ENCODE data around the gene CFAP61. TPM values are rescaled to one million over a fixed set of nuclear protein-coding genes. Genes with fewer than 3 reads are reported as not detected.

CFAP61 gene
- total and polyA plus RNA-seq, 2 experiments from 2014 or later: 1.0 TPM; not detected in 1

- no peaks in the 10 kb centered on the region for H3K27me3 ChIP-seq
- no peaks in the 10 kb centered on the region for H4K20me1 ChIP-seq (ENCODE audit: insufficient read depth, poor library complexity, severe bottlenecking)
- H3K9me3 ChIP-seq (ENCODE audit: low read depth): no peaks in the 10 kb centered on the region
- H3K36me3 ChIP-seq (replicated peaks; ENCODE audit: insufficient read depth, low read depth): no peaks in the 10 kb centered on the region
- TF ChIP-seq EZH2phosphoT487 (IDR thresholded peaks at IDR 0.05; ENCODE audit: low read depth, severe bottlenecking, unreplicated experiment): no peak
- no peak for TF ChIP-seq CTCF (IDR thresholded peaks at IDR 0.05; ENCODE audit: poor library complexity)
- H3K4me3 ChIP-seq: no peak overlapping the region
- no peak overlapping the region for H3K27ac ChIP-seq
- no peaks in the 10 kb centered on the region for H3K4me1 ChIP-seq (ENCODE audit: insufficient read depth)
- no peak for DNase-seq (ENCODE audit: low spot score)
- H3K9me2 ChIP-seq (replicated peaks; ENCODE audit: insufficient read depth): no peaks in the 10 kb centered on the region
- H3K4me2 ChIP-seq: no peak overlapping the region
- no peaks in the 10 kb centered on the region for H3K79me2 ChIP-seq
- H2AFZ ChIP-seq: no peak overlapping the region
- 95% methylated on average over 2 of the region's 2 CpGs for WGBS (ENCODE audit: low lambda C conversion rate, missing lambda C conversion rate)
Measured at GRCh38 chr20:20184706-20185105, 132.4 kb downstream of the CFAP61 start.

- Histone ChIP-seq H3K79me2 (no peaks in the 10 kb centered on the region), H3K27me3 (peaks cover 4% of the 10 kb centered on the region), H3K36me3 (replicated peaks; ENCODE audit: insufficient read depth, low read depth) (no peaks in the 10 kb centered on the region), H3K9me3 (ENCODE audit: low read depth) (no peaks in the 10 kb centered on the region), H3K4me3 (no peak overlapping the region), H3K4me2 (no peak overlapping the region), H3K27ac (no peak overlapping the region), H2AFZ (no peak overlapping the region), H3K9me2 (replicated peaks; ENCODE audit: insufficient read depth) (no peaks in the 10 kb centered on the region), H4K20me1 (ENCODE audit: insufficient read depth, poor library complexity, severe bottlenecking) (no peaks in the 10 kb centered on the region), H3K4me1 (ENCODE audit: insufficient read depth) (no peaks in the 10 kb centered on the region)
- no peak for TF ChIP-seq CTCF (IDR thresholded peaks at IDR 0.05; ENCODE audit: poor library complexity)
- DNase-seq (ENCODE audit: low spot score): no peak
- 75% methylated on average over 1 of the region's 1 CpG for WGBS (ENCODE audit: low lambda C conversion rate, missing lambda C conversion rate)
Measured at GRCh38 chr20:20188647-20189046, 136.3 kb downstream of the CFAP61 start.

GRCh38 chr20:20192366-20192765 is 140.0 kb downstream of the CFAP61 start:
- Histone ChIP-seq H3K9me3 (ENCODE audit: low read depth) (no peaks in the 10 kb centered on the region), H3K36me3 (replicated peaks; ENCODE audit: insufficient read depth, low read depth) (no peaks in the 10 kb centered on the region), H3K79me2 (no peaks in the 10 kb centered on the region), H3K9me2 (replicated peaks; ENCODE audit: insufficient read depth) (no peaks in the 10 kb centered on the region), H3K27ac (no peak overlapping the region), H4K20me1 (ENCODE audit: insufficient read depth, poor library complexity, severe bottlenecking) (no peaks in the 10 kb centered on the region), H3K4me1 (ENCODE audit: insufficient read depth) (no peaks in the 10 kb centered on the region), H2AFZ (no peak overlapping the region), H3K27me3 (peaks cover 4% of the 10 kb centered on the region), H3K4me3 (no peak overlapping the region), H3K4me2 (no peak overlapping the region)
- no peak for DNase-seq (ENCODE audit: low spot score)
- WGBS (ENCODE audit: low lambda C conversion rate, missing lambda C conversion rate): 65% methylated on average over 6 of the region's 6 CpGs
- TF ChIP-seq CTCF (IDR thresholded peaks at IDR 0.05; ENCODE audit: poor library complexity) (no peak), EZH2phosphoT487 (IDR thresholded peaks at IDR 0.05; ENCODE audit: low read depth, severe bottlenecking, unreplicated experiment) (no peak), EZH2 (IDR thresholded peaks at IDR 0.05; ENCODE audit: borderline replicate concordance) (no peak)

- H3K27ac ChIP-seq: no peak overlapping the region
- H3K4me1 ChIP-seq (ENCODE audit: insufficient read depth): peaks cover 9% of the 10 kb centered on the region
- no peak overlapping the region for H3K4me2 ChIP-seq
- WGBS (ENCODE audit: low lambda C conversion rate, missing lambda C conversion rate): 63% methylated on average over 6 of the region's 6 CpGs
- no peaks in the 10 kb centered on the region for H3K36me3 ChIP-seq (replicated peaks; ENCODE audit: insufficient read depth, low read depth)
- TF ChIP-seq EZH2phosphoT487 (IDR thresholded peaks at IDR 0.05; ENCODE audit: low read depth, severe bottlenecking, unreplicated experiment): no peak
- no peak for TF ChIP-seq CTCF (IDR thresholded peaks at IDR 0.05; ENCODE audit: poor library complexity)
- TF ChIP-seq EZH2 (IDR thresholded peaks at IDR 0.05; ENCODE audit: borderline replicate concordance): no peak
- H3K27me3 ChIP-seq: peaks cover 4% of the 10 kb centered on the region
- H3K9me2 ChIP-seq (replicated peaks; ENCODE audit: insufficient read depth): no peaks in the 10 kb centered on the region
- H3K4me3 ChIP-seq: no peak overlapping the region
- H4K20me1 ChIP-seq (ENCODE audit: insufficient read depth, poor library complexity, severe bottlenecking): no peaks in the 10 kb centered on the region
- no peaks in the 10 kb centered on the region for H3K79me2 ChIP-seq
- no peaks in the 10 kb centered on the region for H3K9me3 ChIP-seq (ENCODE audit: low read depth)
- H2AFZ ChIP-seq: no peak overlapping the region
- no peak for DNase-seq (ENCODE audit: low spot score)
Measured at GRCh38 chr20:20195021-20195705, 142.8 kb downstream of the CFAP61 start.
